Activated CD4-positive, alpha-beta T cell treated with anti-CD3 and anti-CD28 coated beads, Interleukin-2, Interleukin-4, amounts not matched to agents 100 ng/mL and 50 ng/mL, durations not matched to agents 16 hours and 8 hours (primary cell): ENCODE data around the gene HSD17B4.
"Not testable (repeated sequence)": the region's sequence is repeated elsewhere in the genome, so short reads cannot be mapped to it uniquely, and the experiment has no call there.

Source experiments
- DNase-seq: peaks from one replicate; pipeline ENCODE4 v3.0.0-alpha.2; 2020; ENCODE audit warnings: low spot score

HSD17B4 gene

DNA sequence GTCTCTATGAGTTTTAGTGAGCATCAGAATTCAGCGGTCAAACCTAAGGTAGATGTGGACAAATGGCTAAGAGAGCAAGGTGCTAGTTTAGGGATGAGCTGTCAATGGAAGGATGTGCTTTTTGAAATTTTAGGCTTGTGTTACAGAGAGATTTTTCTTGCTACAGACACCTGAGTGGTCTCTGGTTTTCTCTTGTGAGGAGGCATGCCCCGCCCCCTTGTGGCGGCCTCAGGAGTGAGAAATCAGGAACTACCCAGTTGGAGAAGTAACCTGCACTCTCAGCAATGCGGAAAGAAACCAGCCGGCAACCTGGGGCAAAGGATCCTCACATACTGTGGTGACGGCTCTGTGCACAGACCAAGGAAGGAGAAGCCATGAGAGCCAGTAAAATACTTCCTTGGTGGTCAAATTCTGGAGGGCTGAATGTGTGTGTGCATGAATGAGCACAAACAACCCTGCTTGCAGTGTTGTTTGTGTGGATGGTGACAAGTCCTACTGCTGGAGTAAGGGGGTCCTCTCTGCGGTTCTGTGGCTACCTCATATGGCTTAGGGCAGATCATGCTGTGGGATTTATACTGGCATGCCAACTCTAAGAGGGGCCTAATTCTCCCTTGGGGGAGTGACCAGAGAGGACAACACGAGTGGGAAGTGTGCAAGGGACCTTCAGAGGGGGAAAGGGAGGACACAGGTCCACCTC is 16.7 kb upstream of the HSD17B4 start:
- peak; percentile 57 for DNase-seq

GRCh38 chr5:119437785-119438586 is 14.3 kb upstream of the HSD17B4 start:
- DNase-seq, result not testable (repeated sequence)

DNA sequence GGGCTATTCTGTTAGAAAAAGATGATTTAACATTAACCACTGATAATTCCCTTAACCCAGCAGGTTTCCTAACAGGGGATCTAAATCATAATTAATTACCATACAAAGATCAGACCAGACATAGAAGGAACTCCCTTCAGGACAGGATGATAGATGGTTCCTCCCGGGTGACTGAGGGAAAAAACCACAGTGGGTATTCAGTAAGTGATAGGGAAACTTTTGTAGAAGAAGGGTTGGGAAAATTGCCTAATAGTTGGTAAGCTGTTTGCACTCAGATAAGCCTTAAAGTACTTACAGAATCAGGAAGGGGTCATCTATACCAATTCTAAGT is 13.7 kb upstream of the HSD17B4 start:
- DNase-seq, result not testable (repeated sequence)

- DNase-seq, result no peak
These were observed 13.1 kb upstream of the HSD17B4 start for GRCh38 chr5:119439140-119439631.

GRCh38 chr5:119439632-119440031 is 12.7 kb upstream of the HSD17B4 start:
- DNase-seq, result not testable (repeated sequence)

DNA sequence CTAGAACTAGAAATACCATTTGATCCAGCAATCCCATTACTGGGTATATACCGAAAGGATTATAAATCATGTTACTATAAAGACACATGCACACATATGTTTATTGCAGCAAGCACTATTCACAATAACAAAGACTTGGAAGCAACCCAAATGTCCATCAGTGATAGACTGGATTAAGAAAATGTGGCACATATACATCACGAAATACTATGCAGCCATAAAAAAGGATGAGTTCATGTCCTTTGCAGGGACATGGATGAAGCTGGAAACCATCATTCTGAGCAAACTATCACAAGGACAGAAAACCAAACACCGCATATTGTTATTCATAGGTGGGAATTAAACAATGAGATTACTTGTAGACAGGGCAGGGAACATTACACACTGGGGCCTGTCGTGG is 7.7 kb upstream of the HSD17B4 start:
- not testable (repeated sequence) for DNase-seq

DNA sequence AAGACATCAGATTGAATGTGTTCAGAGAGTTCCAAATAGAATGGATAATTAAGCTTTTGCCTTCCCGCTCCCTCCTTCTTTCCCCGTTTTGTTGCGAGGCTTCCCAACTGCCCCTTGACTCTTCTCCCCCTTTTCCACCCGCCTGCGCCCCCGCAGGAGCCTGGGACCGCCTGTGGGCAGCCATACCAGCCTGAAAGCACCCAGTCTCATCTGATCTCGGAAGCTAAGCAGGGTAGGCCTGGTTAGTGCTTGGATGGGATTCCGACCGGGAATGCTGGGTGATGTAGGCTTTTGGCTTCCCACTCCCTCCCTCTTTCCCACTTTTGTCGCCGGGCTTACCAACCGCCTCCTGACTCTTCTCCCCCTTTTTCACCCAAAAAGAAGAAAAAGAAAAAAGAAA is 6.8 kb upstream of the HSD17B4 start:
- no peak for DNase-seq

DNA sequence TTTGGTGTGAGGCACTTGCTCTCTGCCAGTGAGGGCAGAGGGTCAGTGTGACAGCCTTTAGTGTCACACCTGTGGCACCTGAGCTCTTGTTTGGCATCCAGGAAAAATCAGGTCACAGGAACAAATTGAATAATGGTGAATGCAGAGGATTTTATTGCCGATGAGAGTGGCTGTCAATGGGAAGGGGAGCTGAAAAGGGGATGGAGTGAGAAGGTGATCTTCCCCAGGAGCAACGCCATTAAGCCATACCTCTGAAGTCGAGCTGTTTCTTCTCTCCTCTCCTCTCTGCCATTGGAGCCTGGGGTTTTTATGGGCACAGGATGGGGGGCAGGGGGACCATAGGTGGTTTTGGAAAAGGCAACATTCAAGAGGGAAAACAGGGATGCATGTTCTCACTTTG is 2.4 kb upstream of the HSD17B4 start:
- DNase-seq, result no peak

DNA sequence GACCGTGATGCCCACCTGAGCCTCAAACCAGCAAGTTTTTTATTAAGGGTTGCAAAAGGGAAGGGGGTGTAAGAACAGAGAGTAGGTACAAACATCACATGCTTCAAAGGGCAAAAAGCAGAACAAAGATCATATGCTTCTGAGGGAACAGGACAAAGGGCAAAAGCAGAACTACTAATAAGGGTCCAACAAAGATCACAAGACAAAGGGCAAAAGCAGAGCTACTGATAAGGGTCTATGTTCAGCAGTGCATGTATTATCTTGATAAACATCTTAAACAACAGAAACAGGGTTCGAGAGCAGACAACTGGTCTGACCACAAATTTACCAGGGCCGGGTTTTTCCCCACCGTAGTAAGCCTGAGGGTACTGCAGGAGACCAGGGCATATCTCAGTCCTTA is 1.7 kb upstream of the HSD17B4 start:
- not testable (repeated sequence) for DNase-seq

DNA sequence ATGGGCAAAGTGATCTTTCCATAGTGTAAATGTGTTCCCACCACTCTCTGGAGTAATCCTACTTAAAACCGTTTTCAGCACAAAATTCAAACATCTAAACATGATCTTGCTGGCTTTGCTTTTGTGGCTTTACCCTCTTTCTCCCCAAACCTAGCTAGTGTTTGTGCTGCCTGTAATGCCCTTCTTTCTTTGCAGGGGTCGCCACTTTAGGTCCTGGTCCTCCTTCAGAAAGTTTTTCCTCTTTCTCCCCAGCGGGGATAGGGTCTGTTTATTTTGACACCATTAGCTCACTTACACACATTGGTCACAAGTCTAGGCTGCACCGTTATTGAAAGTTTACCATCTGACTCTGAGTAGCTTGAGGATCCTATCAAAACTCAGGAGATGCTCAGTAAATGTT is 736 bp upstream of the HSD17B4 start:
- DNase-seq, result no peak

DNA sequence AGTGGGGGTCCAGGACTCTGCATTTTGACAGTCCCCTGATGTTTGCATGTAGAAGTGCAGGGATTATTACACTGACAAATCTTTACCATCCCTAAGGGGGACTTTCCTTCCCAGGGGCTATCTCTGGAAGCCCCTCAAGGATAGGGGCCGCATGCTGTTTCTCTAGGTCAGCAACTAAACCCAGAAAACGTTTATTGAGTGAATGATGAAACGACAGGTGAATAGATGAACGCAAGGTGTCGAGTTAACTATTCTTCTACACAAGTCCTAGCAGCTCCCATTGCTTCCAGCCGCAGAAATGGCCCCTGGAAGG is 281 bp upstream of the HSD17B4 start:
- no peak for DNase-seq

GRCh38 chr5:119453040-119453373 is 710 bp downstream of the HSD17B4 start:
- DNase-seq, result no peak

DNA sequence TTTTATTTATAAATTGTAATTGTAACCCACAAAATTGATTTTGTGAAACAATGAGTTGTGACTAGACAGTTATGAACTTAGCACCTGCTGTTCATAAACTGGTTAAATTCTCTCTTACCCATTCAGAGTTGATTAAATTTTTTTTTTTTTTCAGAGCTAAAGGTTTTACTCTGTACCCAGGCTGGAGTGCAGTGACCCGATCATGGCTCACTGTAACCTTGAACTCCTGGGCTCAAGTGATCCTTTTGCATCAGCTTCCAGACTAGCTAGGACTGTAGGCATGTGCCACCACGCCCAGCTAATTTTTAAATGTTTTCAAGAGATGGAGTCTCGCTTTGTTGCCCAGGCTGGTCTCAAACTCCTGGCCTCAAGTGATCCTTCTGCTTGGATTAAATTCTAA is 1.9 kb downstream of the HSD17B4 start:
- DNase-seq, result no peak

DNA sequence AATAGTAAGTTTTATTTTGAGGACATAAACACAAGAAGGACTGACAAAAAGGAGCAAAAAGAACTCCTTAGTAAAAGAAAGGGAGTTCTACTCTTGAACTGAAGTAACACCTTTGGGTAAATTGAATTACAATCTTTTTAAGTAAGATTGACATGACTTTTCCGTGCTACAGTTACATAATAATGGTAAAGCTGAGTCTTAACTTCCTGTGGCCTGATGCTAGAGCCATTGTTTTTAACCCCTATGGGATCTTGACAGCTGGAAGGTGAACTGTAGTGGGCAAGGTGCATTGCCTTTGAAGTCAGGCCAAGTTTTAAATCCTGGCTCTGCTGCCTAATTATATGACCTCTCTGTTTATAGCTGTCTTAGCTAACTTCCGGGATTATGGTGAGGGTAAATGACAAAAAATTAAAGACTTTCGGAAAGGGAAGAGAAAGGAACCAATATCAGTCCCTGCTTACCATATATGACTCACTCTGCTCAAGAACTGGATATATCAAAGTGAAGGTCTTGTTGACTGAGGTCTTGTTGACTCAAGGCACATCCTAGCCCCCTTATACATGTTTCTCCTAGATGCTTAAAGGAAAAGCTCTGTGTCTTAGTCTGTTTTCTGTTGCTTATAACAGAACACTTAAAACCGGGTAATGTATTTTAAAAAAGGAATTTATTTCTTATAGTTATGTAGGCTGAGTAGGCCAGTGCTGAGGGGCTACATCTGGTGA is 6.8 kb downstream of the HSD17B4 start:
- DNase-seq, result no peak

GRCh38 chr5:119465640-119466039 is 13.3 kb downstream of the HSD17B4 start:
- DNase-seq, result no peak

- DNase-seq, result no peak
These were observed 16.0 kb downstream of the HSD17B4 start for GRCh38 chr5:119468286-119468685.

GRCh38 chr5:119470105-119470763 is 17.9 kb downstream of the HSD17B4 start:
- DNase-seq, result no peak

DNA sequence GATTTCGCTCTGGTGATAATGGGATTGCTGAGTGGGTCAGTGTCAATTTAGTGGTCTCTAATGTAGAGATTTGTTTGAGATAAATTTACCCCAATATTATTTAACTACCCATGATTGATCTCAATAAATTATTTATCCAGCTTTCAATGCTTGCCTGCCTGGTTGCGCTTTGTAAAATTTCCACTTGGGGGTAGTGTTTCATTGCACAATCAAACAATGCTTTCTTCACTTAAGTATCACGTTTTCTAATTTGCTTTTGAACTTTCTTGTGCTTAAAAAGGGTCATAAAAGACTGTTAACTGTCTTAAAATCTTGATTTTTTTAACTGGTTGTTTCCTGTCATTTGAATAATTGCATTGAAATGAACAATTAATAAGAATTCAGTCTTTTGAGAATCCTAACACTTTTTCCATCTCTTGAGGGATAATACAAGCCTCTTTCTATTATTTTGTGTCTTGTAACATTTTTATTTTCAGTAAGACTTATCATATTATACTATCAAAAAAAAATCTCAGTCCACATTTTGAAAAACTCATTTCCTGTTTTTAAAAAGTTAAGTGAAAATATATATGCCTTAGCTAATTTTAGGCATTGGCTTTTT is 18.7 kb downstream of the HSD17B4 start:
- DNase-seq, result peak; percentile 19

DNA sequence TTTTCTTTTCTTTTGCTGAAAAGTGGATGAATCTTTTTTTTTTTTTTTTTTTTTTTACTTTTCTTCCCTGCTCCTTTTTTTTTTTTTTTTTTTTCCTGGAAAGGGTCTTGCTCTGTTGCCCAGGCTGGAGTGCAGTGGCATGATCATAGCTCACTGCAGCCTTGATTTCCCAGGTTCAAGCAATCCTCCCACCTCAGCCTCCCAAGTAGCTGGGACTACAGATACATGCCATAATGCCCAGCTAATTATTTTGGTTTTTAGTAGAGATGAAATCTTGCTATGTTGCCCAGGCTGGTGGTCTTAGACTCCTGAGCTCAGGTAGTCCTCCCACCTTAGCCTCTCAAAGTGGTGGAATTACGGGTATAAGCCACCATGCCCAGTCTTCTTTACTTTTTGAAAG is 20.9 kb downstream of the HSD17B4 start:
- no peak for DNase-seq

DNA sequence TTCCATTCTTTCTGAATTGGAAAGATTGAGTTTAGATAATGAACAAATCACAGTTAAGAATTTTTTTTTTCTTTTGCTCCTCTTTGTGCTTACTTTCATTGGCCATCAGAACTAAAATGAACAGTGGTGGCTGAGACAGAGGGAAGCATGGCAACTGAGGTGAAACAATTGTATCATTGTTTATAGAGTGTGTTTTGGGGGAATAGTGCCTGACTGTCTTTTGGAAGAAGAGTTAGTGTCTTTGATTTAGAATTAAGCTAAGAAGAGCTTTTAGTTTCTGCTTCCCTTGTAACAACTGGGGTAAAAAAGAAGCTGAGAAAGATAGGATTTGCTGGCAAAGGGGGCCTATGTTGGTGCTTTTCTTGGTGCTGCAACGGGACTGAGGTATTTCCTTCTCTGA is 24.0 kb downstream of the HSD17B4 start:
- no peak for DNase-seq

- DNase-seq, result no peak
These were observed 26.5 kb downstream of the HSD17B4 start for GRCh38 chr5:119478781-119479180.

- DNase-seq, result not testable (repeated sequence)
These were observed 28.3 kb downstream of the HSD17B4 start for GRCh38 chr5:119480629-119481028.
